GM18499 (cell line): ENCODE data around the gene ZNF532.

Experiments used
- ATAC-seq: cut with Tn5 transposase; IDR thresholded peaks from one replicate; pipeline ENCODE4 v1.9.1; 2021; ENCODE audit warnings: moderate number of reproducible peaks; ENCODE audit not compliant: insufficient read depth, unreplicated experiment

ZNF532 gene

GRCh38 chr18:58966005-58966677, 101.5 kb downstream of the ZNF532 start:
- ATAC-seq = no peak

GRCh38 chr18:58966704-58967103, 102.0 kb downstream of the ZNF532 start:
- no peak for ATAC-seq

- ATAC-seq = no peak
Observed at GRCh38 chr18:58967751-58968254, 103.1 kb downstream of the ZNF532 start.

GRCh38 chr18:58970943-58971790, 106.5 kb downstream of the ZNF532 start:
- peak; percentile 71 for ATAC-seq

GRCh38 chr18:58975296-58975695, 110.6 kb downstream of the ZNF532 start:
- no peak for ATAC-seq

GRCh38 chr18:58975781-58976180, 111.1 kb downstream of the ZNF532 start:
- no peak for ATAC-seq

- no peak for ATAC-seq
Observed at GRCh38 chr18:58977223-58977622, 112.5 kb downstream of the ZNF532 start.

GRCh38 chr18:58977801-58978200, 113.1 kb downstream of the ZNF532 start:
- no peak for ATAC-seq

GRCh38 chr18:58978916-58979315, 114.2 kb downstream of the ZNF532 start:
- no peak for ATAC-seq

- ATAC-seq = no peak
Observed at GRCh38 chr18:58979615-58980014, 114.9 kb downstream of the ZNF532 start.

GRCh38 chr18:58980991-58981390, 116.3 kb downstream of the ZNF532 start:
- no peak for ATAC-seq

GRCh38 chr18:58983260-58984155, 118.8 kb downstream of the ZNF532 start:
- ATAC-seq = no peak

GRCh38 chr18:58988600-58988999, 123.9 kb downstream of the ZNF532 start:
- ATAC-seq = no peak

GRCh38 chr18:58989184-58989759, 124.6 kb downstream of the ZNF532 start:
- ATAC-seq = no peak

GRCh38 chr18:58990720-58991119, 126.0 kb downstream of the ZNF532 start:
- no peak for ATAC-seq

GRCh38 chr18:58991167-58991798, 126.6 kb downstream of the ZNF532 start:
- ATAC-seq = peak; percentile 64

- ATAC-seq = no peak
Observed at GRCh38 chr18:58992301-58993231, 127.9 kb downstream of the ZNF532 start.

- ATAC-seq = no peak
Observed at GRCh38 chr18:58993260-58993659, 128.6 kb downstream of the ZNF532 start.

- ATAC-seq = no peak
Observed at GRCh38 chr18:58995663-58996062, 131.0 kb downstream of the ZNF532 start.
